PC-9 (cell line): ENCODE results near the gene TRIM38.

Experiments
- CTCF ChIP-seq: fragments of 200-600 bp; sonication (generic); conservative IDR thresholded peaks from 2 replicates; pipeline ENCODE4 v1.6.1; 2017; ENCODE audit warnings: mixed run types, antibody characterized with exemption, mild to moderate bottlenecking, moderate library complexity
- EZH2 ChIP-seq: fragments of 200-600 bp; sonication (generic); IDR thresholded peaks from 2 replicates; pipeline ENCODE4 v1.8.0; 2017; ENCODE audit warnings: antibody characterized with exemption, low read depth

- TF ChIP-seq CTCF (no peak), EZH2 (no peak)
These were observed 23.0 kb upstream of the TRIM38 start for GRCh38 chr6:25939593-25939992.
